OCI-LY7 (cell line): ENCODE measurements around the gene DOCK9. TPM values are rescaled to one million over a fixed set of nuclear protein-coding genes. Genes with fewer than 3 reads are reported as not detected.

Experiments used
- BruUV-seq: library from RNA; stranded (reverse); fragments of 400-500 nt; replicated peaks from 2 replicates; lab custom pipeline; 2021; lab: Mats Ljungman, UMichigan
- CTCF ChIA-PET: fragments of 300-600 bp; sonication (Branson Sonifier 250); formaldehyde crosslinking; loops from one replicate; lab custom pipeline; 2022; ENCODE audit warnings: antibody characterized with exemption; ENCODE audit not compliant: unreplicated experiment; lab: Charles Lee
- POLR2A ChIA-PET: fragments of 300-600 bp; sonication (Branson Sonifier 250); formaldehyde crosslinking; loops from one replicate; lab custom pipeline; 2022; ENCODE audit warnings: antibody characterized with exemption; lab: Charles Lee
- DNase-seq: peaks from one replicate; pipeline ENCODE4 v3.0.0-alpha.2; 2015; ENCODE audit warnings: low spot score
- H2AFZ ChIP-seq: fragments of 200-600 bp; sonication (generic), shearing (Covaris generic); 2 replicates; pipeline ENCODE4 v1.6.1; 2014; ENCODE audit warnings: mild to moderate bottlenecking, antibody characterized with exemption, low read length, moderate library complexity
- H3K27ac ChIP-seq: fragments of 200-600 bp; sonication (generic); 2 replicates; pipeline ENCODE4 v1.5.1; 2014; ENCODE audit warnings: mixed run types, low read depth, mild to moderate bottlenecking, moderate library complexity, low read length, inconsistent platforms; ENCODE audit not compliant: poor library complexity, severe bottlenecking
- H3K36me3 ChIP-seq: fragments of 200-600 bp; sonication (generic); 2 replicates; pipeline ENCODE4 v1.6.1; 2014; ENCODE audit warnings: mild to moderate bottlenecking, antibody characterized with exemption, low read length, moderate library complexity, mixed read lengths; ENCODE audit not compliant: insufficient read depth
- H3K4me1 ChIP-seq: fragments of 200-600 bp; sonication (generic); 2 replicates; pipeline ENCODE4 v1.5.1; 2014; ENCODE audit warnings: mild to moderate bottlenecking, low read length; ENCODE audit not compliant: insufficient read depth, poor library complexity, severe bottlenecking
- H3K4me2 ChIP-seq: fragments of 200-600 bp; sonication (generic); 2 replicates; pipeline ENCODE4 v1.6.1; 2014; ENCODE audit warnings: mild to moderate bottlenecking, low read length
- H3K4me3 ChIP-seq: fragments of 200-600 bp; sonication (generic); 2 replicates; pipeline ENCODE4 v1.5.1; 2014; ENCODE audit warnings: mild to moderate bottlenecking, low read depth, low read length; ENCODE audit not compliant: poor library complexity, severe bottlenecking
- H3K79me2 ChIP-seq: fragments of 200-600 bp; sonication (generic); 2 replicates; pipeline ENCODE4 v1.6.1; 2016; ENCODE audit warnings: low read depth, mild to moderate bottlenecking, low read length, moderate library complexity, mixed read lengths; ENCODE audit not compliant: insufficient read depth
- H3K9me2 ChIP-seq: fragments of 200-600 bp; sonication (generic); 2 replicates; pipeline ENCODE4 v1.6.1; 2016; ENCODE audit warnings: mild to moderate bottlenecking, low read length, mixed read lengths; ENCODE audit not compliant: insufficient read depth
- H3K9me3 ChIP-seq: fragments of 200-600 bp; sonication (generic); 2 replicates; pipeline ENCODE4 v1.6.1; 2014; ENCODE audit warnings: mild to moderate bottlenecking, mixed run types, low read length, mixed read lengths
- H4K20me1 ChIP-seq: fragments of 200-600 bp; sonication (generic); 2 replicates; pipeline ENCODE4 v1.6.1; 2014; ENCODE audit warnings: mild to moderate bottlenecking, antibody characterized with exemption, low read length, moderate library complexity, mixed read lengths; ENCODE audit not compliant: insufficient read depth
- EZH2phosphoT487 ChIP-seq: fragments of 200-600 bp; sonication (generic); IDR thresholded peaks from 2 replicates; pipeline ENCODE4 v1.6.1; 2018; ENCODE audit warnings: low read depth, borderline replicate concordance, mild to moderate bottlenecking, mixed run types, antibody characterized with exemption, low read length, moderate library complexity, mixed read lengths
- intact Hi-C: fragments of 100-400 bp; cut with micrococcal nuclease; formaldehyde crosslinking; loops from one replicate; pipeline ENCODE4 v1.10.0; 2022; ENCODE audit not compliant: unreplicated experiment
- total RNA-seq, 2 experiments: library from RNA; depleted of rRNA in 1 of 2; stranded (reverse); fragments of >200 nt in 1 of 2; shearing (Covaris generic) in 1 of 2; gene quantifications; 2 replicates each; pipeline ENCODE4 v1.2.3, GENCODE V29; 2014 to 2022
- TF ChIP-seq, protein P1 (sequence below): fragments of 200-600 bp; sonication (generic); conservative IDR thresholded peaks from 2 replicates; pipeline ENCODE4 v1.5.1; 2014; ENCODE audit warnings: mild to moderate bottlenecking, antibody characterized with exemption, low read length, moderate library complexity, mixed read lengths

The DOCK9 gene
- total RNA-seq, 2 experiments from 2014 or later = 24.0 to 28.0 TPM

DNA sequence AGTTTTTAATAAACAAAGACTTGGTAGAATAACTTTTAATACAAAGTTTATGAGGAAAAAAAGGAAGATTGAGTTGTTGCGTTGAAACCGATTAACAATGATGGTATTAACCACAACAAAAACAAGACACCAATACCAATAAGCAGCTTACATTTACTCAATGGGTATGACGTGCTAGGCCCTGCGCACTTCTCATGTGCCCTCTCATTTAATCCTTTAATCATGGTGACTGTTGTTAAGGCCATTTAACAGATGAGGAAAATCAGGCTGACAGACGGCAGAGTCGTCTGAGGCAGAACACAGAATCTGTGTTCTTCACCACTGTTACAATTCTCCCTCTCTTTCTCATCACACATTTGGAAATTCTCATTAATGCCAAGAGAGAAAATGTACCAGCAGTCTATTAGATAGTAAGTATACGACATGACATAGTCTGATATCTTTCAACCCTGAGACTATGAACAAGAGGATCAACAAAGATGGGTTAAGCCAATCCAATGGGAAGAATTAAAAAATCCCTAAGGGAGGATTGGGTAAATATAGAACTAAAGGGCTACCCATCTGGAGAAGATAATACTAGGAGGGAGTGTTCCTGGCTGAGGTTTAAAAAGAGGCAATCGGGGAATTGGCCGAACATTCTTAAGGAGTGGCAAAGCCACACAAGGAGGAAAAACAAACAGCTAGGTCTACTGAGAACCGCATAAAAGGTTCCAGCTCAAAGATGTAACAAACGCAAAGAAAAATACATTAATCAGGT, 54.0 kb downstream of the DOCK9 start:
- DNase-seq = no peak
- Histone ChIP-seq H3K4me1 (peaks cover 17% of the 10 kb centered on the region), H3K27ac (no peak overlapping the region), H3K79me2 (no peaks in the 10 kb centered on the region), H2AFZ (no peak overlapping the region), H3K9me3 (no peaks in the 10 kb centered on the region), H3K4me2 (no peak overlapping the region), H3K9me2 (no peaks in the 10 kb centered on the region), H3K36me3 (peaks cover 11% of the 10 kb centered on the region; the same call in 1 of the 2 replicates), H3K4me3 (no peak overlapping the region), H4K20me1 (no peaks in the 10 kb centered on the region)
- TF ChIP-seq EZH2phosphoT487 = no peak
- TF ChIP-seq, protein P1, sequence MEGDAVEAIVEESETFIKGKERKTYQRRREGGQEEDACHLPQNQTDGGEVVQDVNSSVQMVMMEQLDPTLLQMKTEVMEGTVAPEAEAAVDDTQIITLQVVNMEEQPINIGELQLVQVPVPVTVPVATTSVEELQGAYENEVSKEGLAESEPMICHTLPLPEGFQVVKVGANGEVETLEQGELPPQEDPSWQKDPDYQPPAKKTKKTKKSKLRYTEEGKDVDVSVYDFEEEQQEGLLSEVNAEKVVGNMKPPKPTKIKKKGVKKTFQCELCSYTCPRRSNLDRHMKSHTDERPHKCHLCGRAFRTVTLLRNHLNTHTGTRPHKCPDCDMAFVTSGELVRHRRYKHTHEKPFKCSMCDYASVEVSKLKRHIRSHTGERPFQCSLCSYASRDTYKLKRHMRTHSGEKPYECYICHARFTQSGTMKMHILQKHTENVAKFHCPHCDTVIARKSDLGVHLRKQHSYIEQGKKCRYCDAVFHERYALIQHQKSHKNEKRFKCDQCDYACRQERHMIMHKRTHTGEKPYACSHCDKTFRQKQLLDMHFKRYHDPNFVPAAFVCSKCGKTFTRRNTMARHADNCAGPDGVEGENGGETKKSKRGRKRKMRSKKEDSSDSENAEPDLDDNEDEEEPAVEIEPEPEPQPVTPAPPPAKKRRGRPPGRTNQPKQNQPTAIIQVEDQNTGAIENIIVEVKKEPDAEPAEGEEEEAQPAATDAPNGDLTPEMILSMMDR = no peak
- ChIA-PET POLR2A (interaction anchor here (0.9 to 1.3 kb wide), 2 partner anchors 28 to 99 kb away, joined by 3 to 4 read pairs; no protein-coding TSS in a partner anchor), CTCF (no interaction called here)
- intact Hi-C loops = no loop called here
- BruUV-seq = no TSS peak

DNA sequence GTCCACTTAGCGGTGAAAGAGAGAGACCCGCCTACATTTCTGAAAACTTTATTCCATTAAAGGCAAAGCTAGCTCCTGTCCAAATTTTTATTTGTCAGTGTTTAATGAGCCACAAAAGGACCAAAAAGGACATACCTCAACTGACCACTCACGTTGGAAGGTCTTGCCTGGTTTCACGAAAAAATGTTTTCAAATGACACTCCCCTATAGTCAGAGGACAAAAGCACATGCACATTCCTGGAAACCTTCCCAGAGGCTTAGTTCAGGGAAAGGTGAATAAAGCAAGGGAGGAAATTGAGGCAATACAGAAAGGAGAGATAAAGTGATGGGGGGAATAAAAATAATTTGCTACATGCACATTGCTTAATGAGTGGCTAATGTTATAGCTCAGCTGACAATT, 55.6 kb downstream of the DOCK9 start:
- POLR2A ChIA-PET = no interaction called here
- Histone ChIP-seq H3K9me3 (no peaks in the 10 kb centered on the region), H3K27ac (no peak overlapping the region), H3K9me2 (no peaks in the 10 kb centered on the region), H3K4me3 (no peak overlapping the region), H3K4me2 (no peak overlapping the region), H3K79me2 (no peaks in the 10 kb centered on the region), H2AFZ (no peak overlapping the region), H3K4me1 (peaks cover 31% of the 10 kb centered on the region), H3K36me3 (peaks cover 11% of the 10 kb centered on the region; the same call in 1 of the 2 replicates), H4K20me1 (no peaks in the 10 kb centered on the region)
- TF ChIP-seq, protein P1 = no peak
- TF ChIP-seq EZH2phosphoT487 = no peak
- intact Hi-C loops = no loop called here
- DNase-seq = no peak
- BruUV-seq = no TSS peak
- CTCF ChIA-PET = no interaction called here

DNA sequence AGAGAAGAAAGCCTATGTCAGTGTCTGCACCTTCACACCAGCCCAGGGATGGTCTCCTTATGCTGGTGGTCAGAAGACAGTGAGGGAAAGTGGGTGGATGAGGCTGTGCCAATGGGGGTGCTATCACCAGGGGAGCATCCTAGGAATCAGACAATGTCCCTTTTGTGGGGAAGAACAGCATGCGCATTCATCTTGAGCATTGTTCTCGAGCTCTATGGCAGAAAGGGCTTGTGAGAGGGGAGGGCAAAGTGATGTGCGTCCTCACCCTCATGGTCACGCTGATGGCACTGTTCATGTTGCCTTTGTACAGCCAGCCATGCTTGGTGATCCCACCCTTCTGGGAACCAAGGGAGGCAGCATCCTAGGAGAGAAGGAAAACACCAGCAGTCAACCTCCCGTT, 56.1 kb downstream of the DOCK9 start:
- no peak overlapping the region for H2AFZ ChIP-seq
- H3K27ac ChIP-seq = no peak overlapping the region
- no peaks in the 10 kb centered on the region for H3K9me2 ChIP-seq
- POLR2A ChIA-PET = no interaction called here
- H3K36me3 ChIP-seq = peaks cover 11% of the 10 kb centered on the region; the same call in 1 of the 2 replicates
- H3K4me1 ChIP-seq = peaks cover 31% of the 10 kb centered on the region
- H3K4me3 ChIP-seq = no peak overlapping the region
- CTCF ChIA-PET = no interaction called here
- H3K79me2 ChIP-seq = no peaks in the 10 kb centered on the region
- DNase-seq = no peak
- no peak for TF ChIP-seq EZH2phosphoT487
- TF ChIP-seq, protein P1 = no peak
- no peaks in the 10 kb centered on the region for H4K20me1 ChIP-seq
- BruUV-seq = no TSS peak
- intact Hi-C loops = no loop called here
- no peak overlapping the region for H3K4me2 ChIP-seq
- no peaks in the 10 kb centered on the region for H3K9me3 ChIP-seq
